ENCODE results near the gene TDG. TPM values are rescaled to one million over a fixed set of nuclear protein-coding genes. Genes with fewer than 3 reads are reported as not detected.

The TDG gene
- polyA plus RNA-seq, 2 of the 4 experiments (the other 2 are of a cell fraction) = 28.7 to 65.4 TPM

DNA sequence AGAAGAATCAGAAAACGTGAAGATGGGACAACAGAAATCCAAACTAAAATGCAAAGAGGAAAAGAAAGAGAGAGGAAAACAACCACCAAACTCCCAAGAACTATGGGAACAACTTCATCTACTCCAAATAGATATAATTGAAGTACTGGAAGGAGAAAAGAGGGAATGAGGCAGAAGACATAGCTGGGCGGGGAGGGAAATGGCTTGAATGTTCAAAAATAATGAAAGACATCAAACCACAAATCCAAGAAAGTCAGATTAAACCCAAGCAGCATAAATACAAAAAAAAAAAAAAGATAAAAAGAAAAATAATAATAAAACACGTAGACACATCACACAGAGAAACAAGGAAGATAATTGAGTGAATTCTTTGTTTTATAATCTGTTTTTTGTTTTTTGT lies 47.8 kb upstream of the TDG start:
- Histone ChIP-seq H3K4me1 (no peaks in the 10 kb centered on the region), H3K4me3 (no peak overlapping the region), H3K9me3 (peaks cover 8% of the 10 kb centered on the region), H3K27ac (no peak overlapping the region), H3K4me2 (no peak overlapping the region)
- CTCF ChIA-PET = no interaction called here
- WGBS (ENCODE audit: missing lambda C conversion rate) = 44% methylated on average over 3 of the region's 3 CpGs
- TF ChIP-seq, protein P1, sequence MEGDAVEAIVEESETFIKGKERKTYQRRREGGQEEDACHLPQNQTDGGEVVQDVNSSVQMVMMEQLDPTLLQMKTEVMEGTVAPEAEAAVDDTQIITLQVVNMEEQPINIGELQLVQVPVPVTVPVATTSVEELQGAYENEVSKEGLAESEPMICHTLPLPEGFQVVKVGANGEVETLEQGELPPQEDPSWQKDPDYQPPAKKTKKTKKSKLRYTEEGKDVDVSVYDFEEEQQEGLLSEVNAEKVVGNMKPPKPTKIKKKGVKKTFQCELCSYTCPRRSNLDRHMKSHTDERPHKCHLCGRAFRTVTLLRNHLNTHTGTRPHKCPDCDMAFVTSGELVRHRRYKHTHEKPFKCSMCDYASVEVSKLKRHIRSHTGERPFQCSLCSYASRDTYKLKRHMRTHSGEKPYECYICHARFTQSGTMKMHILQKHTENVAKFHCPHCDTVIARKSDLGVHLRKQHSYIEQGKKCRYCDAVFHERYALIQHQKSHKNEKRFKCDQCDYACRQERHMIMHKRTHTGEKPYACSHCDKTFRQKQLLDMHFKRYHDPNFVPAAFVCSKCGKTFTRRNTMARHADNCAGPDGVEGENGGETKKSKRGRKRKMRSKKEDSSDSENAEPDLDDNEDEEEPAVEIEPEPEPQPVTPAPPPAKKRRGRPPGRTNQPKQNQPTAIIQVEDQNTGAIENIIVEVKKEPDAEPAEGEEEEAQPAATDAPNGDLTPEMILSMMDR (IDR thresholded peaks at IDR 0.05) = no peak
- TF ChIP-seq EHF (CRISPR knock-in tag; IDR thresholded peaks at IDR 0.05) (no peak), RAD21 (conservative IDR thresholded peaks at IDR 0.05 in 1 of 2, IDR thresholded peaks at IDR 0.05 in 1 of 2) (no peak), RNF2 (IDR thresholded peaks at IDR 0.05; ENCODE audit: borderline replicate concordance, low read depth) (no peak), HOXB13 (CRISPR knock-in tag; IDR thresholded peaks at IDR 0.05; ENCODE audit: low read depth) (no peak), NPAS2 (CRISPR knock-in tag; IDR thresholded peaks at IDR 0.05; ENCODE audit: borderline replicate concordance) (no peak)
- DNase-seq (ENCODE audit: low read depth in 1 of 2, low spot score in 1 of 2) (no peak), FAIRE-seq (no peak), ATAC-seq (no peak)
- POLR2A ChIA-PET = interaction anchor here (0.6 kb wide), 1 partner anchor 12 kb away, joined by 3 read pairs; no protein-coding TSS in a partner anchor

DNA sequence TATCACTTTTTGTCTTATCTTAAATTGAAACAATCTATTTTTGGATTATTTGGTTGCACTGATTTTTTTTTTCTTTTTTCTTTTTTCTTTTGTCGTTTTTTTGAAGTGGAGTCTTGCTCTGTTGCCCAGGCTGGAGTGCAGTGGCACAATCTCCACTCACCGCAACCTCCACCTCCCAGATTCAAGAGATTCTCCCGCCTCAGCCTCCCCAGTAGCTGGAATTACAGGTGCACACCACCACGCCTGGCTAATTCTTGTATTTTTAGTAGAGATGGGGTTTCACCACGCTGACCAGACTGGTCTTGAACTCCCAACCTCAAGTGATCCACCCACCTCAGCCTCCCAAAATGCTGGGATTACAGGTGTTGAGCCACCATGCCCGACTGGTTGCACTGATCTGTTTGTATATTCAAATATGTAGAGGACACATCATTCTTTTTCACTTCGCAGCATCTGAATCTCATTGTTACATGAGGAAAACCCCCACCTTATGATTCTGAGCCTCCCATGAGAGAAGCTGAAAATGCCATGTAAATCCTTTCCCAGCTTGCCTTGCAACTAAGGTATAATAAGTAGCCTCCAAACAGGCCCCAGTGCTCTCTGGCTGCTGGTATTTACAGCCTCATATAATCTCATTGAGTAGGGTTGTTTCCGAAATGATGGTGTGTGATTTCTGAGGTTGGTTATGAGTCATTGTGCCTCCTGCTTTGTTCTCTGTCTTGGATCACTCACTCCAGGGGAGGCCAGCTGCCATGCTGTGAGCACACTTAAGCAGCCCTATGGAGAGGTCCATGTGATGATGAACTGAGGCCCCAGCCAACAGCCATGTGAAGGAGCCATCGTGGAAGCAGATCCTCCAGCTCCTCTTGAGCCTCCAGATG lies 40.7 kb upstream of the TDG start:
- Histone ChIP-seq H3K4me2 (no peak overlapping the region), H3K9me3 (no peaks in the 10 kb centered on the region), H3K27ac (no peak overlapping the region), H3K4me1 (peaks cover 9% of the 10 kb centered on the region; the same call in 2 of the 3 replicates), H3K4me3 (no peak overlapping the region)
- FAIRE-seq = no peak
- POLR2A ChIA-PET = interaction anchor here (1.0 kb wide), 1 partner anchor 41 kb away, joined by 5 read pairs; the partner anchor contains the start of gene TDG
- TF ChIP-seq POLR2A (IDR thresholded peaks at IDR 0.05; ENCODE audit: low read length) (no peak), FOSL2 (IDR thresholded peaks at IDR 0.05) (no peak), FOSL2 (CRISPR knock-in tag; IDR thresholded peaks at IDR 0.05) (peak; percentile 30; the same call in 1 of the 2 replicates)
- DNase-seq (ENCODE audit: low read depth in 1 of 2, low spot score in 1 of 2) = peak in 1 of 2 experiments; percentile 24
- CTCF ChIA-PET = interaction anchor here (0.7 to 1.9 kb wide), 3 partner anchors 9 to 154 kb away, joined by 3 to 5 read pairs (median 3); no protein-coding TSS in a partner anchor
- no peak for ATAC-seq
- WGBS (ENCODE audit: missing lambda C conversion rate) = 62% methylated on average over 9 of the region's 9 CpGs

DNA sequence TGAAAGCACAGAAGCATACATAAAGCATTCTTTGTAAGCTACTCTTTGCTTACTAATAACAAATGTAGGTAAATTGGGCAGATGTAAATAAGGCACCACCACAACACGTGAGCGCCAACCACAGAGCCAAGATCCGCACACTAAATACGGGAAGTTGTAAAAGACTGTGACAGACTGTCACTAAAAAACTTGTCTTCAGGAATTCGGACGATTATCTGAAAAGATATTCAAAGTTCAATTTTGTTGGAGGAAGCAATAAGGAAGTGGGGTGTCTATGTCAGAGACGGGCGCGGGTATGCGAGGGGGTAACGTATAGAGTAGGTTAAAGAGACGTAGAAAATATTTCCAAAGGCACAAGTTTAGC lies 37.0 kb upstream of the TDG start:
- 89% methylated on average over 12 of the region's 12 CpGs for WGBS (ENCODE audit: missing lambda C conversion rate)
- no peak for DNase-seq (ENCODE audit: low read depth in 1 of 2, low spot score in 1 of 2)
- ChIA-PET POLR2A (no interaction called here), CTCF (interaction anchor here (1.3 kb wide), 1 partner anchor 157 kb away, joined by 3 read pairs; no protein-coding TSS in a partner anchor)
- Histone ChIP-seq H3K4me3 (peak overlapping the region; percentile 55), H3K4me2 (peak overlapping the region; percentile 92), H3K9me3 (no peaks in the 10 kb centered on the region), H3K4me1 (peaks cover 27% of the 10 kb centered on the region), H3K27ac (peak overlapping the region; percentile 90 to 91)
- TF ChIP-seq, protein P2, sequence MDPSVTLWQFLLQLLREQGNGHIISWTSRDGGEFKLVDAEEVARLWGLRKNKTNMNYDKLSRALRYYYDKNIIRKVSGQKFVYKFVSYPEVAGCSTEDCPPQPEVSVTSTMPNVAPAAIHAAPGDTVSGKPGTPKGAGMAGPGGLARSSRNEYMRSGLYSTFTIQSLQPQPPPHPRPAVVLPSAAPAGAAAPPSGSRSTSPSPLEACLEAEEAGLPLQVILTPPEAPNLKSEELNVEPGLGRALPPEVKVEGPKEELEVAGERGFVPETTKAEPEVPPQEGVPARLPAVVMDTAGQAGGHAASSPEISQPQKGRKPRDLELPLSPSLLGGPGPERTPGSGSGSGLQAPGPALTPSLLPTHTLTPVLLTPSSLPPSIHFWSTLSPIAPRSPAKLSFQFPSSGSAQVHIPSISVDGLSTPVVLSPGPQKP (IDR thresholded peaks at IDR 0.05; ENCODE audit: low read depth, low read length) = no peak
- TF ChIP-seq RAD21 (conservative IDR thresholded peaks at IDR 0.05 in 1 of 2, IDR thresholded peaks at IDR 0.05 in 1 of 2) (no peak), ZFP36 (IDR thresholded peaks at IDR 0.05; ENCODE audit: borderline replicate concordance, partially characterized antibody) (no peak), HOXA7 (CRISPR knock-in tag; IDR thresholded peaks at IDR 0.05) (no peak), CBX8 (IDR thresholded peaks at IDR 0.05) (no peak)
- ATAC-seq = no peak
- peak; percentile 13 for FAIRE-seq

All from A549 (cell line).